Lower leg skin (tissue), 3 donors: ENCODE data around the gene SHISA5.

Experiments
- POLR2A ChIP-seq, 2 donors: fragments of 450-650 bp; IDR thresholded peaks; one replicate each; pipeline ENCODE4 v1.6.1; 2016 to 2017; ENCODE audit warnings: antibody characterized with exemption in 2 of 2, mild to moderate bottlenecking in 1 of 2, moderate library complexity in 1 of 2
- TF ChIP-seq, protein P1 (sequence below), 3 donors: fragments of 450-650 bp; IDR thresholded peaks; one replicate each; pipeline ENCODE4 v1.5.1; 2016; ENCODE audit warnings: antibody characterized with exemption in 3 of 3, mild to moderate bottlenecking in 3 of 3, moderate library complexity in 2 of 3

- no peak for TF ChIP-seq POLR2A (IDR thresholded peaks at IDR 0.05)
- TF ChIP-seq, protein P1, sequence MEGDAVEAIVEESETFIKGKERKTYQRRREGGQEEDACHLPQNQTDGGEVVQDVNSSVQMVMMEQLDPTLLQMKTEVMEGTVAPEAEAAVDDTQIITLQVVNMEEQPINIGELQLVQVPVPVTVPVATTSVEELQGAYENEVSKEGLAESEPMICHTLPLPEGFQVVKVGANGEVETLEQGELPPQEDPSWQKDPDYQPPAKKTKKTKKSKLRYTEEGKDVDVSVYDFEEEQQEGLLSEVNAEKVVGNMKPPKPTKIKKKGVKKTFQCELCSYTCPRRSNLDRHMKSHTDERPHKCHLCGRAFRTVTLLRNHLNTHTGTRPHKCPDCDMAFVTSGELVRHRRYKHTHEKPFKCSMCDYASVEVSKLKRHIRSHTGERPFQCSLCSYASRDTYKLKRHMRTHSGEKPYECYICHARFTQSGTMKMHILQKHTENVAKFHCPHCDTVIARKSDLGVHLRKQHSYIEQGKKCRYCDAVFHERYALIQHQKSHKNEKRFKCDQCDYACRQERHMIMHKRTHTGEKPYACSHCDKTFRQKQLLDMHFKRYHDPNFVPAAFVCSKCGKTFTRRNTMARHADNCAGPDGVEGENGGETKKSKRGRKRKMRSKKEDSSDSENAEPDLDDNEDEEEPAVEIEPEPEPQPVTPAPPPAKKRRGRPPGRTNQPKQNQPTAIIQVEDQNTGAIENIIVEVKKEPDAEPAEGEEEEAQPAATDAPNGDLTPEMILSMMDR (IDR thresholded peaks at IDR 0.05) = no peak
Measured at GRCh38 chr3:48553361-48553760, 49.4 kb upstream of the SHISA5 start.
